Prostate gland (tissue), 2 donors: ENCODE results near the gene UMODL1. TPM values are rescaled to one million over a fixed set of nuclear protein-coding genes. Genes with fewer than 3 reads are reported as not detected.

Source experiments
- DNase-seq: peaks from one replicate; pipeline ENCODE4 v3.0.0-alpha.2; 2019; ENCODE audit warnings: low spot score
- H3K27ac ChIP-seq, 2 donors: fragments of 200-600 bp; sonication (generic); 2 replicates each; pipeline ENCODE4 v1.5.1; 2017 to 2019
- H3K27me3 ChIP-seq: fragments of 200-600 bp; sonication (generic); replicated peaks from 2 replicates; pipeline ENCODE4 v1.5.1; 2019; ENCODE audit not compliant: insufficient read depth
- H3K36me3 ChIP-seq, 2 donors: fragments of 200-600 bp; sonication (generic); 1 replicate in 1 of 2; 2 replicates in 1 of 2; pipeline versions ENCODE4 v1.5.1 to v1.8.1; 2017 to 2019
- H3K4me1 ChIP-seq: fragments of 200-600 bp; sonication (generic); replicated peaks from 2 replicates; pipeline ENCODE4 v1.5.1; 2019
- H3K4me3 ChIP-seq, 2 donors: fragments of 200-600 bp; sonication (generic); 2 replicates each; pipeline ENCODE4 v1.5.1; 2017 to 2019
- H3K9me3 ChIP-seq: fragments of 200-600 bp; sonication (generic); 2 replicates; pipeline ENCODE4 v1.5.1; 2017
- CTCF ChIP-seq, 4 experiments: fragments of 200-600 bp in 2 of 4; fragments of 450-650 bp in 2 of 4; sonication (generic) in 2 of 4; IDR thresholded peaks; 1 replicate in 3 of 4; 2 replicates in 1 of 4; pipeline ENCODE4 v1.5.1; 2016 to 2019; ENCODE audit warnings: antibody characterized with exemption in 4 of 4, mild to moderate bottlenecking in 2 of 4, moderate library complexity in 2 of 4
- POLR2A ChIP-seq: fragments of 450-650 bp; IDR thresholded peaks from one replicate; pipeline ENCODE4 v1.6.1; 2016; ENCODE audit warnings: antibody characterized with exemption, mild to moderate bottlenecking
- POLR2AphosphoS5 ChIP-seq: sonication (generic); formaldehyde crosslinking; IDR thresholded peaks from one replicate; pipeline ENCODE4 v1.6.1; 2017; ENCODE audit warnings: antibody characterized with exemption
- WGBS: methylation state at CpG from one replicate; pipeline ENCODE4 v1.1.5; 2018; 5-methylcytosine and 5-hydroxymethylcytosine counted together
- intact Hi-C: fragments of 100-400 bp; cut with DNase I; formaldehyde crosslinking; loops from one replicate; pipeline ENCODE4 v1.14.2; 2022
- total RNA-seq, 2 donors: library from RNA; depleted of rRNA; stranded (reverse); fragments of >200 nt; gene quantifications; one replicate each; pipeline ENCODE4 v1.1.0, GENCODE V29; 2016

Gene UMODL1
- total RNA-seq, 2 donors from 2014 or later = 0.14 to 0.57 TPM

- no peak for DNase-seq
- no peaks in the 10 kb centered on the region for H3K27me3 ChIP-seq
- H3K36me3 ChIP-seq = no peaks in the 10 kb centered on the region
- TF ChIP-seq CTCF (IDR thresholded peaks at IDR 0.05) = no peak
- TF ChIP-seq POLR2A = no peak
- TF ChIP-seq POLR2AphosphoS5 = no peak
- 88% methylated on average over 5 of the region's 5 CpGs for WGBS
- no peaks in the 10 kb centered on the region for H3K9me3 ChIP-seq
- no peak overlapping the region for H3K4me3 ChIP-seq
- H3K4me1 ChIP-seq = no peaks in the 10 kb centered on the region
- intact Hi-C loops = no loop called here
- no peak overlapping the region for H3K27ac ChIP-seq
Measured at GRCh38 chr21:42068592-42068991, 2.5 kb upstream of the UMODL1 start.

GRCh38 chr21:42069327-42069726, 1.8 kb upstream of the UMODL1 start:
- Histone ChIP-seq H3K36me3 (no peaks in the 10 kb centered on the region), H3K27ac (no peak overlapping the region), H3K27me3 (no peaks in the 10 kb centered on the region), H3K4me3 (no peak overlapping the region), H3K9me3 (no peaks in the 10 kb centered on the region), H3K4me1 (no peaks in the 10 kb centered on the region)
- DNase-seq = no peak
- no peak for TF ChIP-seq POLR2AphosphoS5
- no peak for TF ChIP-seq POLR2A
- TF ChIP-seq CTCF (IDR thresholded peaks at IDR 0.05) = no peak
- WGBS = 50% methylated on average over 3 of the region's 3 CpGs
- intact Hi-C loops = no loop called here

DNA sequence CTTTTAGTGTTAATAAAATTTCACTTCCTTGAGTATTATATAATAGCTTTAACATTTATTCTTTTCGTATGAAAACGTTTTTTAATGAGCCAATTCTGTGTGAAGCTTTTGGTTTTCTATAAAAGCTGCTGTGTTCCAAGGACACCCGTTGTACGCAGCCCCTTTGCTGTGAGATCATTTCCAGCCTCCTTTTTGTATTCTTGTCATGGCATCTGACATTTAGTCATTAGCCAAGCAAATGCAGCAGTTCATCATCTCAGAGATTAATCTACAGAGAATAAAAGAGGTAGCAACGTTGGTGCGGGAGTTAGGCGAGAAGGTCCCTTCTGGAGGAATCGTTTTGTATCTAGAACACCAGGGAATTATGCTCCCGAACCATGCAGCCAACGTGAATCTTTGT, 1.3 kb upstream of the UMODL1 start:
- Histone ChIP-seq H3K27me3 (no peaks in the 10 kb centered on the region), H3K36me3 (no peaks in the 10 kb centered on the region), H3K27ac (no peak overlapping the region), H3K9me3 (no peaks in the 10 kb centered on the region), H3K4me1 (no peaks in the 10 kb centered on the region), H3K4me3 (no peak overlapping the region)
- 48% methylated on average over 10 of the region's 10 CpGs for WGBS
- TF ChIP-seq POLR2AphosphoS5 (no peak), POLR2A (no peak), CTCF (IDR thresholded peaks at IDR 0.05) (no peak)
- DNase-seq = no peak
- intact Hi-C loops = no loop called here

DNA sequence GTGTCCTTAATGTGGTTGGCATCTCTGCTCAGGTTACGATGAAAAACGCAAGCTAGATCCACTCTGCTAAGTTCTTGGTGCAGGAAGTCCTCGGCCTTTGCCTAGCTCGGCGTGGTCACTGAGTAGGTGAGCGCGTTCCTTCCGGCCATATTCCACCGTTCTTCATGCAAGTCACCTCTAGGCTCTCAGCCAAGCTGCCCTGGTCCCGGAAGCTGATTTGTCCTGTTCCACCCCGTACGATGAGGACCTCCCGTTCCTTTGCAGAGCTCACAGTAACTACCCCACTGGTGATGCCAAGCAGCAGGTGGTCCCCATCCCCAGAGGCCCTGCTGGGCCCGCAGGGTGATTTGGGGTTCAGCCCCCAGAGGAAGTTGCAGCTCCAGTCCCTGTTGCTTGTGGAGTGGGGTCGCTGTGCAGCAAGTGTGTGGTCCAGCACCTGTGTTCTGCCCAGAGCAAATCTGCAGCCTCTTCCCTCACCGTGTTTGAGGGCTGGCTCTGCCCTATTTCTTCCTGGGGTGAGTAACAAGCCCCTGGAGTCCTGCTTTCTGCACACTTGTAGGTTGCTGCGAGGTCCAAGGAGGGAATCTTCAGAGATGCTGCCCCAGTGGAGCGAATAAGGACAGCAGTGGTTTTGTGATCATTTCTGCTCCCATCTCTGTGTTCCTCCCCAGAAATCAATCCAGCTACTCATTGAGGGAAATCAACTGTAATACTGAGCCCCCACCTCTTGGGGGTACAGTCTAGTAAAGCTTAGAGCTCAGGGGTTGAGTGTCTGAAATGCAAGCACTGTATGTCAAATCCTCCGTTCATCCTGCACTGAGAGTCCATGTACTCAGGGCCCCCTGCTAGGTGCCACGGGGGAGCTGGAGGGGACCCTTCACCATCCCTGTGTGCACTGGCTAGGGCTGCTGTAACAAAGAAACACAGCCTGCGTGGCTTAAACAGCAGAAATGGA, 2.3 kb downstream of the UMODL1 start:
- DNase-seq = no peak
- no peak overlapping the region for H3K4me3 ChIP-seq
- intact Hi-C loops = no loop called here
- no peaks in the 10 kb centered on the region for H3K27me3 ChIP-seq
- H3K4me1 ChIP-seq = no peaks in the 10 kb centered on the region
- H3K36me3 ChIP-seq = no peaks in the 10 kb centered on the region
- no peaks in the 10 kb centered on the region for H3K9me3 ChIP-seq
- TF ChIP-seq CTCF (IDR thresholded peaks at IDR 0.05) (no peak), POLR2A (no peak), POLR2AphosphoS5 (no peak)
- 75% methylated on average over 21 of the region's 21 CpGs for WGBS
- H3K27ac ChIP-seq = no peak overlapping the region
